Retina (tissue), 1 donor: ENCODE results near the gene DTHD1.

Source experiments
- DNase-seq: peaks from one replicate; pipeline ENCODE4 v3.0.0-alpha.2; 2016

Gene DTHD1

GRCh38 chr4:36353998-36354397, 72.6 kb downstream of the DTHD1 start:
- DNase-seq, result no peak

GRCh38 chr4:36358173-36358572, 76.8 kb downstream of the DTHD1 start:
- no peak for DNase-seq

DNA sequence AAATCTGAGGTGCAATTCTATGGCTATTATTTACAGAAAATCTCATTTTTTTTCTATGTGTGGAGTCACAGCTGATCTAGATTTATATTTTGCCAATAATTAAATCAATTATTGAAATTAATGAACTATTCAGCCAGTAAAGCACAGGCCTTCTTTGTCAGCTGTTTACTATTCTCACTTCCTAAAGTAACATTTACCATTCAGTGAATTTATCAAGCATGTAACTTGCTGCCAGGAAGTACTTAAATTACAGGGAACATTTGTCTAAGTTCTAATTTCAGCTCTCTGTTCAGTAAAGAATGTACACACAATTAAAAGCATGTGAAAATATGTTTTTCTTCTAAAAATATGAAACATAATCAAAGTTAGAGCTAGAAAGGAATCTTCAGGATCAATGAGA, 79.3 kb downstream of the DTHD1 start:
- DNase-seq, result no peak

DNA sequence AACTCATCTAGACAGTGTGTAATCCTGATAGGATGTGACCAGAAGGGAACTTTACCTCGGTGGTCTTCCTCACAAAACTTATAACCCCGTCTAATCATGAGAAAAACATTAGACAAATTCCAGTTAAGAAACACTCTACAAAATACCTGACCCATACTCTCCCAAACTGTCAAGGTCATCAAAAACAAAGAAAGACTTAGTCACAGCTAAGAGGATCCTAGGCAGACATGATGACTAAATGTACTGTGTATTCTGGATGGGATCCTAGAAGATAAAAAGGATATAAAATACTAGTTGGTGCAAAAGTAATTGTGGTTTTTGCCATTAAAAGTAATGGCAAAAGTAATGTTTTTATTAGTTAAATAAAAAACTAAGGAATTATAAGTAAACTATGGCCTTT, 81.6 kb downstream of the DTHD1 start:
- no peak for DNase-seq

DNA sequence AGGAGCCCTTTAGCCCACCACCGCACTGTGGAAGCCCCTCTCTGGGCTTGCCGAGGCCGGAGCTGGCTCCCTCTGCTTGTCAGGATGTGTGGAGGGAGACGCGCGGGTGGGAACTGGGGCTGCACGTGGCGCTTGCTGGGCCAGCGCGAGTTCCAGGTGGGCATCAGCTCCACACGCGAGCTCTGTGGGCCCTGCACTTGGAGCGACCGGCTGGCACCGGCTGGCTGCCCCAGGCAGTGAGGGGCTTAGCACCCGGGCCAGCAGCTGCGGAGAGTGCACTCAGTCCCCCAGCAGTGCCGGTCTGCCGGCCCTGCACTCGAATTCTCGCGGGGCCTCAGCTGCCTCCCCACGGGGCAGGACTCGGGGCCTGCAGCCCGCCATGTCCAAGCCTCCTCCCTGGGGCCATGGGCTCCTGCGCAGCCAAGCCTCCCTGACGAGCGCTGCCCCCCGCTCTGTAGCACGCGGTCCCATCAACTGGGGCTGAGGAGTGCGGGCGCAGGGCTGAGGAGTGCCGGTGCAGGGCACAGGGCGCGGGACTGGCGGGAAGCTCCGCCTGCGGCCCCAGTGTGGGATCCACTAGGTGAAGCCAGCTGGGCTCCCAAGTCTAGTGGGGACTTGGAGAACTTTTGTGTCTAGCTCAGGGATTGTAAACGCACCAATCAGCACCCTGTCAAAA, 93.6 kb downstream of the DTHD1 start:
- DNase-seq, result no peak

DNA sequence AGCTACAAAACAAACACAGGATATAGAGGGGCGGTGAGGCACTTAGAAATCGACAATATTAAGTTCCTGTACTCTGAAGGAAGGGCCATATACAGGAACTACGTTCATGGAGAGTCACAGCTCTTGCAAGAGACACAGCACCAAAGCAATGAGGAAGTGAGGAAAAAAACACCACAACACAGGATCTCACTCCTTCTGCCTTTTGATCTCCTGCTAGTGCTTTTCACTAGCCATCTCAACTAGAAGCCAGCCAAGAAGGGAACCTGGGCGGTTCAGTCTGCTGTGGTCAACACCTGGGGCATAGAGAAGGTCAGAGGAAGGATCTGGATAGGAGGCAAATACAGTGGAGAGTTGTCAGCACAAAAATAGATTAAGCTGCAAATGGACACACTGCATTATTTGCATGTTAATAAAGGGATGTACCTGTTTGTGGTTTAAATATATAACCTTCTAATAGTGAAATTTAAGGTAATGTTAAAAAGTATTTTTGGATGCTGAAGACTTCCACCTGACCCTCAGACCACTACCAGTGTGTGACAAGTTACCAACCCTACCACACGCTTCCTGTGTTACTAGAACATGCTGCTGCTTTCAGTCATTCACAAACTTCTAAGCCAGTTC, 104.6 kb downstream of the DTHD1 start:
- DNase-seq, result no peak

DNA sequence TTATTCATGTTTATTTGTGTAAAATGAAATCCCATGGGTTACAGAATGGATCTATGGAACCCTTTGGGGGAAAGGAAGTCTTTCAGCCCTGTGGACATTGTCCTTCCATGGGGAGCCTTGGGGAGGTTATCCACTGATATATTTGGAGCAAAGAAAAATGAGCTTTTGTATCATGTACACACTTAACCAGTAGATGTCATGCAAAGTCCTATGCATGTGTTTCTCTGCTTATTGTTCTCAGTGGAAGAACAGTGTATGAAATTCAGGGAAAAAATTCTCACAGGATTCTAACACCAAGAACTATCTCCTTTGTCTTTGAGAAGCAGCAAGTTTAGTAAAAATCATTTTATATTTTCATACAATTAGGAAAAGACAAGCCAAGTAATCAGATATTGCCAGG, 105.3 kb downstream of the DTHD1 start:
- DNase-seq, result no peak

GRCh38 chr4:36388710-36389109, 107.3 kb downstream of the DTHD1 start:
- no peak for DNase-seq

GRCh38 chr4:36391411-36391810, 110.0 kb downstream of the DTHD1 start:
- DNase-seq, result no peak

GRCh38 chr4:36392024-36392423, 110.6 kb downstream of the DTHD1 start:
- no peak for DNase-seq

GRCh38 chr4:36392916-36393315, 111.5 kb downstream of the DTHD1 start:
- no peak for DNase-seq
